ENCODE results near the gene SYNE3. TPM values are rescaled to one million over a fixed set of nuclear protein-coding genes. Genes with fewer than 3 reads are reported as not detected.

SYNE3 gene, protein sequence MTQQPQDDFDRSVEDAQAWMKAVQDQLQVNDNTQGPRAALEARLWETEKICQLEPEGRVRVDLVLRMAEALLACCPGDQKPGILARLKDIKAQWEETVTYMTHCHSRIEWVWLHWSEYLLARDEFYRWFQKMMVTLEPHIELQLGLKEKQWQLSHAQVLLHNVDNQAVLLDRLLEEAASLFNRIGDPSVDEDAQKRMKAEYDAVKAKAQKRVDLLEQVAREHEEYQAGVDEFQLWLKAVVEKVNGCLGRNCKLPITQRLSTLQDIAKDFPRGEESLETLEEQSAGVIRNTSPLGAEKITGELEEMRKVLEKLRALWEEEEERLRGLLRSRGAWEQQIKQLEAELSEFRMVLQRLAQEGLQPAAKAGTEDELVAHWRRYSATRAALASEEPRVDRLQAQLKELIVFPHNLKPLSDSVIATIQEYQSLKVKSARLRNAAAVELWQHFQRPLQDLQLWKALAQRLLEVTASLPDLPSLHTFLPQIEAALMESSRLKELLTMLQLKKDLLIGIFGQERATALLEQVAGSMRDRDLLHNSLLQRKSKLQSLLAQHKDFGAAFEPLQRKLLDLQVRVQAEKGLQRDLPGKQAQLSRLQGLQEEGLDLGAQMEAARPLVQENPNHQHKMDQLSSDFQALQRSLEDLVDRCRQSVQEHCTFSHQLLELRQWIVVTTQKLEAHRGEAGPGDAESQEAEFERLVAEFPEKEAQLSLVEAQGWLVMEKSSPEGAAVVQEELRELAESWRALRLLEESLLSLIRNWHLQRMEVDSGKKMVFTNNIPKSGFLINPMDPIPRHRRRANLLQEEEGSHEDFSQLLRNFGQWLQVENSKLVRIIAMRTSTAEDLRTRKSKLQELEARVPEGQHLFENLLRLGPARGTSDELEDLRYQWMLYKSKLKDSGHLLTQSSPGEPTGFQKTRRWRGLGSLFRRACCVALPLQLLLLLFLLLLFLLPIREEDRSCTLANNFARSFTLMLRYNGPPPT
- 10 to 100 TPM; 26.8 to 34.5 (median 28.9) TPM for total RNA-seq
- 1 to 10 TPM; 1.4 to 5.2 (median 1.8) TPM for polyA plus RNA-seq
- long read RNA-seq, donor 1: 0 reads
- long read RNA-seq, donor 2, partial matches to known transcripts: 0 of 1 reads
- long read RNA-seq, donor 2, other reads (novel, unspliced or antisense): 0 of 1 reads

GRCh38 chr14:95516554-95517181 lies at the start of gene SYNE3:
Gene SYNE3, minus strand, starts transcription at chr14:95516650. Its CDS starts 40,829 bp downstream, at chr14:95475821.
- intact Hi-C loops (cut with DNase I; ENCODE audit: low total_unique reads): no loop called here
- Histone ChIP-seq H3K27me3 (replicated peaks in 1 of 7) (no peaks in the 10 kb centered on the region), H3K4me1 (peaks cover 57 to 97% (median 81%) of the 10 kb centered on the region in 6 donors), H3K36me3 (no peaks in the 10 kb centered on the region), H3K27ac (peak within 1 kb of the TSS; percentile 82 to 97 (median 94)), H3K9me3 (no peaks in the 10 kb centered on the region), H3K4me3 (peak within 1 kb of the TSS; percentile 69 to 95 (median 84))
- peak; percentile 94 for DNase-seq
- 12 to 48% (median 22%) methylated on average over 19 to 60 of the region's 60 CpGs for WGBS, 5 donors
- TF ChIP-seq POLR2AphosphoS5 (IDR thresholded peaks at IDR 0.05) (peak in 1 of 3 donors; percentile 13), POLR2A (IDR thresholded peaks at IDR 0.05) (no peak)

DNA sequence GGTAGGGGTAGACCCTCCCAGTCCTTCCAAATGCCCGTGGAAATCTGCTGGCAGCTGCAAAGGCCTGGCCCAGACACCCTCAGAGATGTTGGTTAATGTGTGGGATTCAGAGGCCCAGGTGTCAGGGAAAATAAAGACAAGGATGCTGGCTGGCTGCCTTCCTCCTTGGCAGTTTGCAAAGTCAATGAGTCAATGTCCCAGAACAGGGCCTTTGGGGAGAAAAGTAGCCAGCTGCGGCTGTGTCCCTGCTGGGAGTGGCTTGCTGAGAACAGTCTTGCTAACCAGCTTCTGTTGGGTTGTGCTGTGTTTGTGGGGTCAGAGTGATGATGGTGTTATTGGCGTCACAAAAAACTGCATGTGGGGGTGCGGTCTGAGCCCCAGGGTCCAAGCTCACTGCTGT lies 47.6 kb upstream of the SYNE3 start:
- intact Hi-C loops (cut with DNase I; ENCODE audit: low total_unique reads): loop anchor here (10.0 kb wide), 1 partner anchor 711 kb away; no protein-coding TSS in a partner anchor
- 69 to 91% (median 80%) methylated on average over 4 of the region's 4 CpGs for WGBS, 5 donors

GRCh38 chr14:95562892-95563685 lies 46.6 kb upstream of the SYNE3 start:
- TF ChIP-seq CTCF (IDR thresholded peaks at IDR 0.05 in 8 of 11, conservative IDR thresholded peaks at IDR 0.05 in 3 of 11): no peak
- TF ChIP-seq POLR2A (IDR thresholded peaks at IDR 0.05): no peak
- no peak for TF ChIP-seq POLR2AphosphoS5 (IDR thresholded peaks at IDR 0.05)
- Histone ChIP-seq H3K4me1 (peaks cover 0 to 22% (median 3%) of the 10 kb centered on the region in 6 donors), H3K27me3 (replicated peaks in 1 of 7) (peaks cover 0 to 12% (median 0%) of the 10 kb centered on the region in 7 donors), H3K36me3 (no peaks in the 10 kb centered on the region), H3K27ac (no peak overlapping the region), H3K9me3 (no peaks in the 10 kb centered on the region), H3K4me3 (peak overlapping the region in 5 of 8 donors; percentile 5 to 59 (median 12))
- no peak for DNase-seq
- WGBS, 5 donors: 65 to 81% (median 72%) methylated on average over 18 of the region's 18 CpGs
- intact Hi-C loops (cut with DNase I; ENCODE audit: low total_unique reads): loop anchor here (10.0 kb wide), 1 partner anchor 712 kb away; no protein-coding TSS in a partner anchor

More for the DNA sequence above, 47.6 kb upstream of the SYNE3 start:
- Histone ChIP-seq H3K4me1 (peaks cover 0 to 22% (median 3%) of the 10 kb centered on the region in 6 donors), H3K36me3 (no peaks in the 10 kb centered on the region), H3K27me3 (replicated peaks in 1 of 7) (peaks cover 0 to 12% (median 0%) of the 10 kb centered on the region in 7 donors), H3K9me3 (no peaks in the 10 kb centered on the region), H3K4me3 (no peak overlapping the region), H3K27ac (no peak overlapping the region)
- TF ChIP-seq POLR2A (IDR thresholded peaks at IDR 0.05) (no peak), POLR2AphosphoS5 (IDR thresholded peaks at IDR 0.05) (no peak), CTCF (IDR thresholded peaks at IDR 0.05 in 8 of 11, conservative IDR thresholded peaks at IDR 0.05 in 3 of 11) (no peak)
- DNase-seq: no peak

Measured in spleen (tissue), 13 donors.